ENCODE measurements around the gene C2CD3. TPM values are rescaled to one million over a fixed set of nuclear protein-coding genes. Genes with fewer than 3 reads are reported as not detected.
A peak's percentile ranks its signal among the peaks of the same experiment; 100 is the strongest.

C2CD3 gene
- total and polyA plus RNA-seq, 9 of the 15 experiments (the other 6 are each of a cell fraction or from before 2014, with no cell fraction given) = 4.4 to 20.2 (median 15.4) TPM

DNA sequence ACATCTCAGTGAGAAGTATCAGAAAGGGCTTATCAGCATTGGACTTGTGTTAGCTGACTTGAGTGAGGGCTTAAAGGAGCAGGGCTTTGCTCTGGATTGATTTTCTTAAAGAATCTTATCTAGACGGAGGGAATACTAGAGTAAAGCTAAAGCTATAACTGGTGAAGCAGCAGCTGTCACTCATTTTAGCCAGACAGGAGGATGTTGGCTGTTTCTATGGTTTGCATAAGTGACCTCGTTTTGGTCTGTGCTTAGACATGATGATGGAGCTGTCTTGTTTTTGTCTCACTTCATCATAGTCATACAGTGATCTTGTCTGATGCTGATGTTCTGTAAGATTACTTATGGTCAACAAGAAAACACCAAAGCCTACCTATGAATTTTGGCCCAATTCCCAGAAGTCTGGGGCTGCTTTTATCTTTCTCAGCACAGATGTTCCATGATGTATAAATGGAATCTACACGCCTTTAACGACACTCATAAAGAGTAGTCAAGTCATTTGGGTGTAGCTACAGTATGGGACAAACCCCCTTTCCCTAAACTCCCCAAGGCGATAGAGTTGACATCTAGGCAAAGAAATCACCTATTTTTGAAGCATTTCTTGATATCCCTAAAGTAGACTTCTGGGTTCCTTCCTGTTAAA is 84.4 kb downstream of the C2CD3 start (continued):
- TF ChIP-seq ARID1B (IDR thresholded peaks at IDR 0.05) = peak; percentile 97
- TF ChIP-seq NFRKB (IDR thresholded peaks at IDR 0.05; ENCODE audit: low read depth) = no peak
- TF ChIP-seq MEF2A (IDR thresholded peaks at IDR 0.05; ENCODE audit: control insufficient read depth, low read depth, low read length) = peak; percentile 78; the same call in 1 of the 2 replicates
- TF ChIP-seq ELF1 (tag; IDR thresholded peaks at IDR 0.05) = no peak
- TF ChIP-seq NR2C2 (CRISPR knock-in tag; IDR thresholded peaks at IDR 0.05) = no peak
- no peak for TF ChIP-seq NR2C2 (tag; IDR thresholded peaks at IDR 0.05)
- peak; percentile 92 for TF ChIP-seq LEF1 (IDR thresholded peaks at IDR 0.05)
- 0 out of 2 replicates have a peak, but pooled peaks have one; percentile 52 for TF ChIP-seq KLF16 (IDR thresholded peaks at IDR 0.05)
- TF ChIP-seq ZNF134 (CRISPR knock-in tag; conservative IDR thresholded peaks at IDR 0.05) = no peak
- TF ChIP-seq, protein P1, sequence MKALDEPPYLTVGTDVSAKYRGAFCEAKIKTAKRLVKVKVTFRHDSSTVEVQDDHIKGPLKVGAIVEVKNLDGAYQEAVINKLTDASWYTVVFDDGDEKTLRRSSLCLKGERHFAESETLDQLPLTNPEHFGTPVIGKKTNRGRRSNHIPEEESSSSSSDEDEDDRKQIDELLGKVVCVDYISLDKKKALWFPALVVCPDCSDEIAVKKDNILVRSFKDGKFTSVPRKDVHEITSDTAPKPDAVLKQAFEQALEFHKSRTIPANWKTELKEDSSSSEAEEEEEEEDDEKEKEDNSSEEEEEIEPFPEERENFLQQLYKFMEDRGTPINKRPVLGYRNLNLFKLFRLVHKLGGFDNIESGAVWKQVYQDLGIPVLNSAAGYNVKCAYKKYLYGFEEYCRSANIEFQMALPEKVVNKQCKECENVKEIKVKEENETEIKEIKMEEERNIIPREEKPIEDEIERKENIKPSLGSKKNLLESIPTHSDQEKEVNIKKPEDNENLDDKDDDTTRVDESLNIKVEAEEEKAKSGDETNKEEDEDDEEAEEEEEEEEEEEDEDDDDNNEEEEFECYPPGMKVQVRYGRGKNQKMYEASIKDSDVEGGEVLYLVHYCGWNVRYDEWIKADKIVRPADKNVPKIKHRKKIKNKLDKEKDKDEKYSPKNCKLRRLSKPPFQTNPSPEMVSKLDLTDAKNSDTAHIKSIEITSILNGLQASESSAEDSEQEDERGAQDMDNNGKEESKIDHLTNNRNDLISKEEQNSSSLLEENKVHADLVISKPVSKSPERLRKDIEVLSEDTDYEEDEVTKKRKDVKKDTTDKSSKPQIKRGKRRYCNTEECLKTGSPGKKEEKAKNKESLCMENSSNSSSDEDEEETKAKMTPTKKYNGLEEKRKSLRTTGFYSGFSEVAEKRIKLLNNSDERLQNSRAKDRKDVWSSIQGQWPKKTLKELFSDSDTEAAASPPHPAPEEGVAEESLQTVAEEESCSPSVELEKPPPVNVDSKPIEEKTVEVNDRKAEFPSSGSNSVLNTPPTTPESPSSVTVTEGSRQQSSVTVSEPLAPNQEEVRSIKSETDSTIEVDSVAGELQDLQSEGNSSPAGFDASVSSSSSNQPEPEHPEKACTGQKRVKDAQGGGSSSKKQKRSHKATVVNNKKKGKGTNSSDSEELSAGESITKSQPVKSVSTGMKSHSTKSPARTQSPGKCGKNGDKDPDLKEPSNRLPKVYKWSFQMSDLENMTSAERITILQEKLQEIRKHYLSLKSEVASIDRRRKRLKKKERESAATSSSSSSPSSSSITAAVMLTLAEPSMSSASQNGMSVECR (CRISPR knock-in tag; IDR thresholded peaks at IDR 0.05) = no peak
- peak; percentile 25; the same call in 1 of the 2 replicates for TF ChIP-seq ZNF766 (CRISPR knock-in tag; conservative IDR thresholded peaks at IDR 0.05)
- TF ChIP-seq, protein P2, sequence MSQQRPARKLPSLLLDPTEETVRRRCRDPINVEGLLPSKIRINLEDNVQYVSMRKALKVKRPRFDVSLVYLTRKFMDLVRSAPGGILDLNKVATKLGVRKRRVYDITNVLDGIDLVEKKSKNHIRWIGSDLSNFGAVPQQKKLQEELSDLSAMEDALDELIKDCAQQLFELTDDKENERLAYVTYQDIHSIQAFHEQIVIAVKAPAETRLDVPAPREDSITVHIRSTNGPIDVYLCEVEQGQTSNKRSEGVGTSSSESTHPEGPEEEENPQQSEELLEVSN (IDR thresholded peaks at IDR 0.05; ENCODE audit: borderline replicate concordance in 1 of 2, extremely low read depth in 1 of 2, insufficient read depth in 1 of 2, insufficient read length in 1 of 2, low read depth in 1 of 2, low read length in 1 of 2, poor library complexity in 1 of 2, severe bottlenecking in 1 of 2) = no peak
- TF ChIP-seq KDM1A (IDR thresholded peaks at IDR 0.05) = peak; percentile 93 to 94
- TF ChIP-seq ZNF282 (CRISPR knock-in tag; IDR thresholded peaks at IDR 0.05) = no peak
- no peak for TF ChIP-seq MXI1 (IDR thresholded peaks at IDR 0.05; ENCODE audit: low read depth, low read length)
- no peak for TF ChIP-seq ZNF77 (CRISPR knock-in tag; IDR thresholded peaks at IDR 0.05)
- TF ChIP-seq GATA2 (CRISPR knock-in tag; IDR thresholded peaks at IDR 0.05) = peak; percentile 80
- no peak for TF ChIP-seq KHSRP (IDR thresholded peaks at IDR 0.05)
- no peak for TF ChIP-seq PPARD (CRISPR knock-in tag; IDR thresholded peaks at IDR 0.05)
- TF ChIP-seq, protein P3, sequence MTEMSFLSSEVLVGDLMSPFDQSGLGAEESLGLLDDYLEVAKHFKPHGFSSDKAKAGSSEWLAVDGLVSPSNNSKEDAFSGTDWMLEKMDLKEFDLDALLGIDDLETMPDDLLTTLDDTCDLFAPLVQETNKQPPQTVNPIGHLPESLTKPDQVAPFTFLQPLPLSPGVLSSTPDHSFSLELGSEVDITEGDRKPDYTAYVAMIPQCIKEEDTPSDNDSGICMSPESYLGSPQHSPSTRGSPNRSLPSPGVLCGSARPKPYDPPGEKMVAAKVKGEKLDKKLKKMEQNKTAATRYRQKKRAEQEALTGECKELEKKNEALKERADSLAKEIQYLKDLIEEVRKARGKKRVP (CRISPR knock-in tag; IDR thresholded peaks at IDR 0.05) = peak; percentile 7; the same call in 1 of the 2 replicates
- peak; percentile 98 for TF ChIP-seq SMAD4 (CRISPR knock-in tag; conservative IDR thresholded peaks at IDR 0.05)
- no peak for TF ChIP-seq ZNF124 (CRISPR knock-in tag; IDR thresholded peaks at IDR 0.05)
- TF ChIP-seq TEAD2 (tag; IDR thresholded peaks at IDR 0.05) = no peak
